Endometrial microvascular endothelial cells (primary cell): ENCODE measurements around the gene RASSF4. TPM values are rescaled to one million over a fixed set of nuclear protein-coding genes. Genes with fewer than 3 reads are reported as not detected.

Source experiments
- in situ Hi-C: cut with HindIII; loops from 2 replicates; pipeline ENCODE4 v1.10.0; 2017; ENCODE audit warnings: low sequenced_read_pairs, low pct_unique_long_range_greater_than_20kb; ENCODE audit errors: inconsistent ontology term
- total RNA-seq: library from RNA; depleted of rRNA; stranded (reverse); fragments of >200 nt; gene quantifications from one replicate; pipeline ENCODE4 v1.2.3, GENCODE V29; 2015; ENCODE audit errors: inconsistent ontology term

The RASSF4 gene
- 0.28 TPM for total RNA-seq

DNA sequence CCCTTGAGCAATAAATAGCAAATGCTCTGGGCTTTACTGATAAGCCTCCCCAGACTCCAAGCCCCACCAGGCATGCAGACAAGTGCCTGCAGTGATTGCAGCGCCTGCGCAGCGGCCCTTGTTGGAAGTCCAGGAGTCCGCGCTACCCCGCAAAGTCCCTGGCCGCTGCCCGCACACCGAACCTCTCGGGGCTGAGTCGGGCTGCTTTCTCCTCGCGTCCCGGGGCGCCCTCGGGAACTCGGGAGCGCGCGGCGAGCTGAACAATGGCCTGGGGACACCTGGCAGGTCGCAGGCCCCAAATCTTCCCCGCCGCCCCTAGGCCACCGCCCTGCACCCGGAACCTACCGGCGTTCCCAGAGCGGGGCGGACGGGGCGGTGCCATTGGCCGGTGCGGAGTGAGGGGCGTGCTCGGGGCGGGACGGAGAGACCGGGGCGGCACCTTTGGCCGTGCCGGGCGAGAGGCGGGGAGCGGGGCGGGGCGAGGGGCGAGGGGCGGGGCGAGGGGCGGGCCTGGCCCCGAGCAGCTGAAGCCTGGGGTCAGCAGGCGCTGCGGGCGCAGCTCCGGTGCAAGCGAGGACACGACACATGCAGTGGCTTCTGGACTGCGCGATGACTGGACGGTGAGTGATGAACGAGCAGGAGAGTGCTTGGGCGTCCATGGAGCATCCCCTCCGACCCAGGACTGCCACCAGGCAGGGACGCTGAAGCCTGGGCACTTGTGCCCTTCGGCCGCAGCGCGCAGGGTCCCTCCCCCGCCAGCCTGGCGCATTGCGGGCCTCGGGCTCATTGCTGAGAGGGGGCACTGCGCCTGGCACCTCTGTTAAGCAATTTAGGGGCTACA, at the start of gene RASSF4:
TSS of gene RASSF4 (plus strand) at position 556 of the 841 bp plus-strand sequence. CDS start 10,401 bp downstream, outside the sequence.
- in situ Hi-C loops, result no loop called here

DNA sequence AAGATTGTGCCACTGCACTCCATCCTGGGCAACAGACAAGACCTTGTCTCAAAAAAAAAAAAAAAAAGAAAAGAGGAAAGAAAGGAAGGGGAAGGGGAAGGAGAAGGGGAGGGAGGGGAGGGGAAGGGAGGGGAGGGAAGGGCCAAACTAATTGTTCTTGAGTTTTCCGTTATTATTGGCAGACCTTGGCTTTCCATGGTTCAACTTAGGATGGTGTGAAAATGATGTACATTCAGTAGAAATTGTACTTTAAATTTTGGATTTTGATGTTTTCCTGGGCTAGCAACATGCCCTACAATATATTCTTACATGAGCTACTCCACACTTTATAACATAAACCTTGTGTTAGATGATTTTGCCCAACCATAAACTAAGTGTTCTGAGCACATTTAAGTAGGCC, 49.7 kb upstream of the RASSF4 start:
- in situ Hi-C loops, result no loop called here

- in situ Hi-C loops, result no loop called here
Measured at GRCh38 chr10:44910602-44911001, 49.0 kb upstream of the RASSF4 start.

DNA sequence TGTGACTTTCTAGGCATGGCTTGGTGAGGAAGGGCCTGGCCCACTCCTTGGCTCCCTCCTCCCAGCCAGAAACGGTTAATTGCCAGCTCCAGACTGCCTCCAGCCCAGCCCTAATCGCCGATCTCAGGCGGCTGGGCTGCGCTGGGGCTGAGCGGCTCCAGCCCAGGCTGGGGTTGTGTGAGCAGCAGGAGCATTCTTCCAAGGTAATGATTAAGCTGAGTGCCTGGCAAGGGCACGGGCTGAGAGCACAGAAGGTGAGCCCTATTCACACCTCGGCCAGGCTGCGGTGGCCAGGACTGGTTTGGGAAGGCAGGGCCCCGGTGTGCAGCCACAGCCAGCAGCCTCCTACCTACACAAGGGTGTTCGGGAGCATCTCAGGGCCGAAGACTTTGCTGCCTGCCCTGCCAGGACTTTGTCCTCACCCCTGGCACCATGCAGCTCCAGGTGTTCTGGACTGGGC, 48.5 kb upstream of the RASSF4 start, which contains the start of gene TMEM72:
TSS of gene TMEM72 (plus strand) at position 257 of the 460 bp plus-strand sequence. CDS start at position 433, 176 bp downstream.
- in situ Hi-C loops, result no loop called here

DNA sequence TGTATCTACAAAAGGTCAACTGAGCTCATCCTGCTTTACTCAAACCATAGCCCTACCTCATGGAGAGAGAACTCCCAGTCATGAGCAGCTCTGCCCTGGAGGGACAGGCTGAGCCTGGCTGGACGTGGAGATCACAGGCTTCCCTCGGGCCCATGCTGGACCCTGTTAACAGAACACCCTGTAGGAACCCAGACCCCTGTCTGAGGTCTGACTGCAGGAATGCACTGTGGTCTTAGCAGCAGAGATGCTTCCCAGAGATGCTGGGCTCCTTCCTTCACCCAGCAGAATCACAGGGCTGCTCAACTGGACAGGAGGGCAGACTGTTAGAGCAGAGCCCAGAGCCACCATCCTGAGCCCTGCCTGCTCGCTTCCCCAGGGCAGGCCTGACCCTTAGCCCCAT, 47.7 kb upstream of the RASSF4 start:
- in situ Hi-C loops, result no loop called here

DNA sequence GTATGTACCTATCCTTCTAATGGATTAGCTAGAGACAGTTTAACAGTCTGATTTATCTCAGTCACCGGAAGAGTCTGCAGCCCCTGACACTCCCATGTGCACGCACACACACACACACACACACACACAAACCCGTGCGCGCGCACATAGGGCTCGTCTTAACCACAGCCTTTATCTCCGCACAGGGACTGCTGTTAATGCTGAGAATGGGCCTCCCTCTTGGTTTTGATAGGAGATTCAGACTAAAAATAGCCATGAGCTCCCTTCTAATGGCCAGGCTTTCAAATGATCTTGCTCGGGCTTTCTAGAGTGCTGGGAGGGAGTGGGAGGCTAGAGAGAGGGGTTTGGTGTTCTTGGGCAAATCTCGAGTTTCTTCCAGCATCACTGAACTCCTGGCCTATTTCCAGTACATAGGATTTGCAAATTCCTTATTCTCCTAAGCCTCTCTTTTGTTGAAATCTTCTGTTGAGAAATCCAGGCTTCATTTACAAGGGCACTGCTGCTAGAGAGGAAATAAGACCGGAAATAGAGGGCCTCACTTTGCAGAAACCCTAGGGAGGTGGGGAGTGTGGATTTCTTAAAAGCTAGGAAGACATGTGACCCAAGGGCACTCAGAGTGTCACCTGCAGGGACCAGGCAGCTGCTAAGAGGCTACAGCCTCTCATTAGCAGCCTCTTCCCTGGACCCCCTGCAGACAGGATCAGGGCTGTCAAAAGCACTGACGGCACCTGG, 46.1 kb upstream of the RASSF4 start:
- in situ Hi-C loops, result no loop called here

DNA sequence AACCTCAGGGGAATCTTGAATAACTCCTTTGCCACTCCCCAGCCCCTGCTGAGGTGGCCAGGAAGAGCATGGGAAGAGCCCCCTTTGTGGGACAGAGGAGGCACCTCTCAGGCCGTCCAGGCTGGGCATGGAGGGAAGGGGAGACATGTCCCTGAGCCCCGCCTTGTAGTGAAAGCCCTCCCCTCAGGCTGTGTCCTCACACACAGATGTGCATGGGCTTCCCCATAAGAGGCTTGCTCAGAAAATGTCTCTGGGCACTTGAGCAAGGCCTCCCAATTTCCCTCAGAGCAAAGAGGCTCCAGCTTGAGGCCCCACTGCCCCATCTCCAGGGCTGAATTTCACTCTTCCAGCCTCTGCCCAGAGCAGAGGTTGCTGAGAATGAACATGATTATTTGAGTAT, 44.7 kb upstream of the RASSF4 start:
- in situ Hi-C loops, result no loop called here

- in situ Hi-C loops, result no loop called here
Measured at GRCh38 chr10:44916429-44916828, 43.2 kb upstream of the RASSF4 start.

GRCh38 chr10:44917848-44918247, 41.8 kb upstream of the RASSF4 start:
- in situ Hi-C loops, result no loop called here

DNA sequence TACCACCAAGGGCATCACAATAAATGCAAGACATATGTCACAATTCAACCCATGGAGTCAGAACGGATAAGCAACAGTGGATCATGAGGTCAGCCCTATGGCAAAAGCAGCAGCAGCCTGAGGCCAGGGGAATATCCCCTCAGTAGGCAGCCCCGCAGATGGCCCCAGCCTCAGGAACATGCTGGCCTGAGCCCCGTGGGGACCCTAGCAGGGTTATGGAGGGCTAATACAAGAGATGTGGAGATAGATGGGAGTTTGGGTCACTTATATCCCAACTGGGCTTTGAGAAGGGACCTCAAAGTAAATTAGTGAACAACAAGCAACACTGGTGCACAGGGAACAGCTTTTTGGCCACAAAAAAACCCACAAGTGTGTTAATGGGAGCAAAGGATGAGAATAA, 39.4 kb upstream of the RASSF4 start:
- in situ Hi-C loops, result no loop called here

DNA sequence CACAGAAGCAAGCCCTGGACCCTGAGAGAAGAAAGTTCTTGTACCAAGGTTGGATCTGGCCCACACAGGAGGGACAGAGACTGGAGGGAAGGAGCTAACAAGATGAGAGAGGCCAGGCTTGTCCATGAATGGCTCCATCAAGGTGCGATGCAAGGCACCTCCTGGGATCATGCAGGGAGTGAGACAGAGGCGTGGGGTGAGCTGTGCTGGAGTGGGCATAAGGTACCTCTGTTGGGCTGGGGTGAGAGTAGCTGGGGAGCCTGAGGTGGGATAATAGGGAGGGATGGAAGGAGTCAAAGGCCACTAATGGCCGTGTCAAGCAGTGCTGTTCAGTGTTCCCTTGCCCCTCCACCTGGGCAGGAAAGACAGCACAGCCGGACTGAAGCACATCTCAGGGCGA, 38.5 kb upstream of the RASSF4 start:
- in situ Hi-C loops, result no loop called here

DNA sequence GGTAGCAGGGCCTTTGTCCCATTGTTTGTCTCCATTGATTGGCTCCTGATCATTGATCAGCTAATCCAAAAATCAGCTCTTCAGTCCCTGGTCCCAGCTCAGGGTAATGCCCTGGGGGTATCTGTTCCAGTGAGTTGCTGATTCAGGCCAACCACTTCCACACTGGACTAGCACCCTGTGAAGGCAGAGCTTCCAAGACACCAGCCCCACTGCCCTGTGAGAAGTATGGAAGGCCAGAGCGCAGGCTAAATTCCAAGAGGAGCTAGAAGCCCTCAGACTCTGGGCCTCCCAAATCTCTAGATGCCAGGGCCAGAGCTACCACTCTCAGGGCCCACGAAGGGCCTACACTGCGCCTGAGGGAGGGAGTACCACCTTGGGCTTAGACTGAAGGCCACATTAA, 38.1 kb upstream of the RASSF4 start:
- in situ Hi-C loops, result no loop called here

GRCh38 chr10:44922021-44922420, 37.6 kb upstream of the RASSF4 start:
- in situ Hi-C loops, result no loop called here

GRCh38 chr10:44922796-44923545, 36.6 kb upstream of the RASSF4 start:
- in situ Hi-C loops, result no loop called here

DNA sequence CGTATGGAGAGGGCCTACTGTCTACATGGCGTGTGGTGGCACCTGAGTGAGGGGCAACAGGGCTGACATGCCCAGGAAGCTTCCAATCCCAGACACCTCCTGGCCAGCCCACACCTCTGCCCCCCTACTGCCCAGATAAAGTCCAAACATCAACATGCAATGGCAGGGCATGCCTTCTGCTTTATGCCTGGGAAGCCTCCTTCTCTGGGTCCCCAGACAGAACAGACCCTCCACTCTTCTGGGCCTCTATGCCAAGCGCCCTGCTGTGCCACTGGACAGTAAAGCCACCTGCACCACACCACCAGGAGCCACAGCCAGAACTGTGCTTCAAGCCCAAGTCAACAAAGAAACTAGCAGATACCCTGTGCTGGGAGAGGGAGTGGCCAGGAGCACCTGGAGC, 36.0 kb upstream of the RASSF4 start:
- in situ Hi-C loops, result no loop called here

DNA sequence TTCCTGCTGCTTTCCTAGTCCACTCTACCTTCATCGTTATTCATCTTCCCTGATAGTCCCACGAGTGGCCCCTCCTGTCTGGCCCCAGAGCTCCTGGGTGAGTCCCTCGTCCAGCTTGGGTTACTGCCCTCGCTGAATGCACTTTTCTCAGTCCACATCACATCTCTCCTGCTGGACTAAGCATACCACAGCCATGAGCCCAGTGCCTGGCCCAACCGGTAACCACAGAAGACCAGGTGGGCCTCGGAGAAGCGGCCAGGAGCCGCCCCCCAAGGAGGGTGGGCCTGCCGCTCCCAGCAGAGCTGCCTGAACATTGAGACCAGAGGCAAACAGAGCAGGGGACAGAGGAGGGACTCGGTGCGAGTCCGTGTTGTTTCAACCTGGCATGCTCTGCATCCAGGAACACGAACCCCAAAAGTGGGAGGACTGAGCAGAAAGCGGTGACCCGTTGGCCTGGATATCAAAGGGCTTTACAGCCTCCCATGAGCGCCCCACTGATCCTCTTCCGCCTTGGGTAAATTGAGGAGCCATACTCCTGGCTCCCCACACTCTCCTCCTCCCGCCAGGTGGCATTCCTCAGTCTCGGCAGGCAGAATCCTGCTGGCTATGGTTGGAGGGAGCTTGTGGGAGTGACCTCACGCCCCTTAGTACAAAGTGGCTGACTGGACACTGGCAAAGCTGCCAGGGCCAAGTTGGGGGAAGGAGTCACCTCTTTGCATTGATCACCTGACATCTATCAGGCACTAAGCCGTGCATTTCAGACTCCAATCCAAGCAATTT, 35.2 kb upstream of the RASSF4 start:
- in situ Hi-C loops, result no loop called here

GRCh38 chr10:44925224-44925623, 34.4 kb upstream of the RASSF4 start:
- in situ Hi-C loops, result no loop called here
